GM21576 (cell line): ENCODE measurements around the gene GRID1.
"Not testable (repeated sequence)": the region's sequence is repeated elsewhere in the genome, so short reads cannot be mapped to it uniquely, and the experiment has no call there.

Experiments
- ATAC-seq: cut with Tn5 transposase; IDR thresholded peaks from one replicate; pipeline ENCODE4 v1.9.1; 2021; ENCODE audit warnings: mild to moderate bottlenecking, moderate library complexity; ENCODE audit not compliant: unreplicated experiment

The GRID1 gene

DNA sequence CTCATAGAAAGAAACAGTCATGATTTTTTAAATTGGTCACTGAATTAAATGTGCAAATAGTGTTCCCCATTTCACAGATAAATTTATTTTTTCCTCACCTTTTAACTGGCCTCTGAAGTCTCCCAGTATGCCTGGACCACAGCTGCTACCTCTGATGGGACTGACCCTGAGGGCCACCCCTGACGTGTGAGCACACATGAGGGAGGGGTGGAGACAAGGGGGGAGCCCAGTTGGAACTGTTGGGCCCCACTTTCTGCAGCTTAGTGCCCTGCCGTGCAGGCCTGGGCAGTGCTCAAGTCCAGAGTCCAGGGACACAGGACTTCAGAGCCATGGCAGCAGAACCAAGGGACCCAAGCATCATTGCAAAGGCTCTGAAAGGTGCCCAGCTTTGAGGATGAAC lies 243.9 kb downstream of the GRID1 start:
- no peak for ATAC-seq

DNA sequence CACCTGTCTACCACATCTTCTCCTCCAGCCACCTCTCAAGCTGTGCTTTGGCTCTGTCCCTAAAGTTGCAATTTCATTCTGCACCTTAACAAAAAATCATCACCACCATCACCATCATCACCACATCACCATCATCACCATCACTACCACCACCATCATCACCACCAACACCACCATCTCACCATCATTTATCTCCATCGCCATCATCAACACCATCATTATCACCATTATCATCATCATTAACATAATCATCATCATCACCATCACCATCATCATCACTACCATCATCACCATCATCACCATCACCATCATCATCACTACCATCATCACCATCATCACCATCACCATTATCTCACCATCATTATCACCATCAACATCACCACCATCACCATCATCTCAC lies 245.4 kb downstream of the GRID1 start:
- ATAC-seq: no peak

DNA sequence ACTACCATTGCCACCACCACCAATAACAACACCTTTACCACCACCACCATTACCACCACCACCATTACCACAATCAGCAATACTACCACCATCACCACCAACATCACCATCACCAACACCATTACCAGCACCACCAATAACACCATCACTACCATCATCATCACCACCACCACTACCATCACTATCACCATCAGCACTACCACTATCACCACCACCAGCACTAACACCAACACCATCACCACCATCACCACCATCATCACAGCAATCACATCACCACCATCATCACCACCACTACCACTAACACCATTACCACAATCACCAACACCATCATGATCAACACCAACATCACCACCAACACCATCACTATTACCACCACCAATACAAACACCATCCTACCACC lies 249.5 kb downstream of the GRID1 start:
- ATAC-seq: no peak

DNA sequence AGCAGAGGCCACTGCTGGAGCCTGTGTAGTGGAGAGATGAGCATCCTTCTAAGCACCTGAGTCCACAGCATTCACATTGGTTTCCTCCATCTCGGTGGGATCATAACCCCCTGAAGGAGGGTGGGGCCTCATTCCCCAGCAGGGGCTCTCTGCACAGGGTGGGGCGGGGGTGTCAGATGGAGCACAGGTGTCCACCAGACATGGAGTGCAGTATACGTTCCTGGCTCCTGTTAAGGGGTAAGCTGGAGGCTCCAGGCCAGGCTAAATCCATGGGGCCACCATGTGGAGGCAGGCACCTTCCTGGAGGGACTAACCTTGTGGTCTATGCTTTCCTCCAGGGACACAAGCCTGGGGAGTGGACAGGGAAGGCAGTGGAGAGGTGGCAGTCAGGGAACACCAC lies 252.6 kb downstream of the GRID1 start:
- no peak for ATAC-seq

DNA sequence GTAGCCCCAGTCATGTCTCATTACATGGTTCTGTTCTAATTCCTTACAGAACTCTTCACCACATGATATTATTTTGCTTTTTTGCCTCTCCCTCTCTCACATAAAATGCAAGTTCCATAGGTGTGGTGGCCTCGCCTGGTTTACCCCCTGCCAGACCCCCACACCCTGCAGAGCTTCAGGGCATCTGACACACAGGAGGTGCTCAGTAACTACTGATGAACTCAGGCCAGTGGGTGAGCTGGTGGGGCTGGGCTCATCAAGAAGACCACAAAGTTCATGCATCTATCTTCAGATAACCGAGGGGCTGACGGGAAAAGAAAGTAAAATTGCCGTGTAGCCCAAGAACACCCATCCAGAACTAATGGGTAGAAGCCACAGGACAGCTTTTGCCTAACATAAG lies 253.1 kb downstream of the GRID1 start:
- no peak for ATAC-seq

DNA sequence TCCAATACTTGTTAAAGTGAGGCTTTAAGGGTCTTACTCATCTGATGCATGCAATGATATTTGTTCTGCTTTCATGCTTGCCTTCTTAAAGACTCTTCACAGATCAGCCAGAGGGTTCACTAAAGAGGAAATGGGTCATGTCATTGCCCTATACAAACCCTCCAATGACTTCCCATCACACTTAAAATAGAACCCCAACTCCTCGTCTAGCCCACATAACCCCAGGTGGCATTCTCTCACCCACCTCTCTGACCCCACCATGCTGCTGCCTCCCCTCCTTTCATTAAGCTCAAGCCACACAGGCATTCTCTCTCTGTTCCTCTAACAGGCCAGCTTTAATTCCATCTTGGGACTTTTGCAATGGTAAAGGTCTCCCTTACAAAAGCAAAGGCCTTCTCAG lies 253.6 kb downstream of the GRID1 start:
- ATAC-seq: no peak

DNA sequence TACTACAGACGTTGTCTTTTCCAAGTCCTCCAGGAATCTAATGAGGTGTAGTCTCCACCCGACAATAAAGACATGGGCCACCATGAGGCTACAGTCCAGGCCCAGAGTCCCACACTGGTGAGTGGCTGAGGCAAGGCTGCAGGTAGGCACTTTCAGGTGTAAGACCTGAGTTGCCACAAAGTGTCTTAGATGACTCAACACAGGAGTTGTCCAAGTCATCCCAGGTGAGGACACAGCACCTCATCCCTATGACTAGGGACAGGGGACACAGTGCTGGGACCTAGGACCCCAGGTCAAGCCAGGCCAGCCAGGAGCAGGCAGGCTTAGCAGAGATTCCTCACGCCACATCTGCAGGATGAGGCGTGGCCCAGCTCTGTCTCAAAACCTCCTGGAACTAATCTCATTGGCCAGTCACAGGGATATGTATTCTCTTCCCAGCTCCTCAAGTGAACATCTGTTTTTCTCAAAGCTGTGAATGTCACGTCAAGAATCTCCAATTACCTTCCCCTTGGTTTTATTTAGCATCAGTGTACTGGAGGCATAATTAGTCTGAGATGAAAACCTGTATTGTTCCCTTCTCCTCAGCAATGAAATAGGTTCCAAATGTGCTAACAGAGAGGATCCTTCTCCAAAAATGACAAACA lies 254.6 kb downstream of the GRID1 start:
- ATAC-seq: no peak

DNA sequence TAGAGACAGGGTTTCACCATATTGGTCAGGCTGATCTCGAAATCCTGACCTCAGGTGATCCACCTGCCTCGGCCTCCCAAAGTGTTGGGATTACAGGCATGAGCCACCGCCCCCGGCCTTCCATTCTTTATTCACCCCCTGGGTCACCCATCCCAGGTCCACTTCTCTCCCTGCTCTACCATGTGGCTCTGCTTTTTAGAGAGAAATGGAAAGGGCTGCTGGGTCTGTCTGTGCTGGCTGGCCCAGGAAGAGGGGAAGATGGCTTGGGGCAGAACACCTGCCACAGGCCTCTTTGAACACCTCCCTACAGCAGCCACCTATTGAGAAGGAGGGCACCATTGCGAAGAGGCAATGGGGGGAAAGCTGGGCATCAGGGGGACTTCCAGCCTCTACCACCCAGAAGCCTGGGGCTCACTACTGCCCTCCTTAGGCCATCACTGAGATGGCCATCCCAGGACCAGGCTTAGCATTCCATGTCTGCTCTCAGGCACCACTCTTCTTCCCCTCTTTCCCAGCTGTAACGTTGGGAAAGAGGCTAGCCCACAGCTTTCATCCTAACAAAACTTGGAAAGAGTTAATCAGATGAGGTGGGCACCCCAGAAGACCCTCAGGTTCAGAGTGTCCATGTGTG lies 256.3 kb downstream of the GRID1 start:
- no peak for ATAC-seq

DNA sequence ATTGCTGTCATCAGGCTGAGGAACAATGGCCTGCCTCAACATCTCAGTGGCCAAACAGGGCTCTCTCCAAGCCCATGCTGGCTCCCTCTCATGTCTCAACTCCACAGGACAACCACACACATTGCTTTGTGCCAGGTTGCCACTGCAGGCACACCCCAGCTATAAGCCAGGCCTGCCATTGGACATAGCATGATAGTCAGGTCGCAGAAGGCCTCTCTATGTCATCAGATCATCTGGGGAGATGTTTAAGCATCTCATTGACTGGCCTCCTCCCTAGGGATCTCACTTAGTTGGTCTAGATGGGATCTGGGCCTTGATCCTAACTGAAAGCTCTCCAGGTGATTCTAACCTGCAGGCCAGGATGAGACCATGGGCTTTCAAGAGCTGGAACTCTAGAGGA lies 257.2 kb downstream of the GRID1 start:
- no peak for ATAC-seq

DNA sequence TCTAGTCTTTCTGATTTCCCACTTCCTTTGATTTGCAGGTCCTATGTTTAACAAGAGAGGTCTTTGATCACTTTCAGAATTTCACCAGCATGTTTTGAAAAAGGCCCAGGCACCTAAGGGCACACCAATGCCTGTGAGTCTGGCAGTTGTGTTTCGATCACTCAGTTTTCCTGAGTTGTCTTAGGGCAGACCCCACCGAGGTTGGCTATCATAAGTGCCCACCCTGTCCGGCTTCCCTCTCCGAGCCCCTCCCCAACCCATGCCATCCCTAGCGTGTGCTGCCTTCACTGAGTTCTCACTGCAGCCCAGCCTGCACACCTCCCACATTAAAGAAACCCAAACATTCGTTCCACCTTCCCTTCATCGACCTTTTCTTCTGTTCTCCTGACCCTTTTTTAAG lies 257.9 kb downstream of the GRID1 start:
- ATAC-seq: no peak

DNA sequence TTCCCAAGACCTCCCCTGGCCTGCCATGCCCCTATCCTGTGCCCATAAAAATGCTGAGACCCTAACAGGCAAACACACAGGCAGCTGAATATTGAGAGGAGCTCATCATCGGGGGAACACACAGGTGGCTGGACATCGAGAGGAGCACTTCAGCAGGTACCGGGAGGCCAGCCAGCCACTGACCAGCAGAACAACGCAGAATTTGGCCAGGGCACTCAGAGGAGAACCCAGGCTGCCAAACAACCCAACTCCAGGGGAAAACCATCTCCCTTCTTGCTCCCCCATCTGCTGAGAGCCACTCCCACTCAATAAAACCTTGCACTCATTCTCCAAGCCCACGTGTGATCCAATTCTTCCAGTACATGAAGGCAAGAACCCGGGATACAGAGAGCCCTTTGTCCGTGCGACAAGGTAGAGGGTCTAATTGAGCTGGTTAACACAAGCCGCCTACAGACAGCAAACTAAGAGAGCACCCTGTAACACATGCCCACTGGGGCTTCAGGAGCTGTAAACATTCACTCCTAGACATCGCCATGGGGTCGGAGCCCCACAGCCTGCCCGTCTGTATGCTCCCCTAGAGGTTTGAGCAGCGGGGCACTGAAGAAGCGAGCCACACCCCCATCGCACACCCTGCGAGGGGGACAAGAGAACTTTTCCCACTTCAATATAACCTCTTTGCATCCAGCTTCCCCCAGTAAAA lies 258.8 kb downstream of the GRID1 start:
- not testable (repeated sequence) for ATAC-seq

DNA sequence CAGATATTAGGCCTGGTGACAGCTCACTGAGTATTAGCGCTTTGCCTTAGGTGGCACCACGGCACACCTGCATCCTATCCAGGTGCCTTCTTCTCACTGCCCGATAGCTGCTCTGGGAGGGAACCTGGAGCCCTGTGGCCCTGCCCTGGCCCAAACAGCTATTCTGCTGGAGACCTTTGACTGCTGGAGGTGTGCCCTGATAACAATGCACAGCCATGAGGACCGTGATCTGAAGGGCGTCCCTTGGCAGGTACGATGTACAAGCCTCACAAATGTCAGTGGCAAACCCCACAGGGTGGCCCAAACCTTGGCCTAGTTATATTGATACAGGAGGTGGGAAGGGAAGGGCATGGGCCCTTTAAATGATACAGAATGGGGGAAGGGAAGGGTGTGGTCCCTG lies 259.5 kb downstream of the GRID1 start:
- no peak for ATAC-seq

DNA sequence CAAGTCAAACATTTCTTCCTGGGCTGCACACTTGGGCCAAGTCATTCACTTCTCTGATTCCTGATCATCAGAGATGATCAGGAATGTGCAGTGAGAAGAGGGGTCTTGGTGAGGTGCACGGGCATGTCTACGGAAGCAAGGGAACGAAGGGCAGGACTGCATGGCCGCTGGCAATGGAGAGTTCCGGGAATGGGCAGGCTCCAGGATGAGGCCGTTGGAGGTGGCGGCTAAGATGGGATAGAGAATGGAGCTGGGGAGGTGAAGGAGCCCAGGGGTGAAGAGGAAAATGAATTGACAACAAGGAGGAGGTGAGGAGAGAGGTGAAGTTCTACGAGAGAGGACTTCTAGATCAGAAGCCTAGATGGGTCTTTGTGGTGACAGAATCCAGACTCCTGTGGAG lies 260.0 kb downstream of the GRID1 start:
- no peak for ATAC-seq

DNA sequence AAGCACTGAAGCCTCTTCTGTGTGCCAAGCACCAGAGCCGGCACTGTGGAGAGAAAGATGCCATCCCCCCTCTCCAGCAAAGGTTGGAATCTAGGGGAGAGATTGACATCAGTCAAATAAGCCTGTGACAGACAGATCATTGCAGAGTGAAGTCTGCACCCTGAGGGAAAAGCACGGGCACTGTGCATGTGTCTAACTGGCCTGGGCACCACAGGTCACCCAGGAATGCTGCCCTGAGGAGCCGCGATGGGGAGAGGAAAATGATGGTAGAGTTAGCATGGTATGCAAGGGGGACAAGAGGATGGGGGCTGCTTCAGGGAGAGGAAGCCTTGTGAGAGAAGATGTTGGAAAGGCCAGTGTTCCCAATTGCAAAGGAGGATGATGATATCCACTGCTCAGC lies 261.0 kb downstream of the GRID1 start:
- no peak for ATAC-seq

DNA sequence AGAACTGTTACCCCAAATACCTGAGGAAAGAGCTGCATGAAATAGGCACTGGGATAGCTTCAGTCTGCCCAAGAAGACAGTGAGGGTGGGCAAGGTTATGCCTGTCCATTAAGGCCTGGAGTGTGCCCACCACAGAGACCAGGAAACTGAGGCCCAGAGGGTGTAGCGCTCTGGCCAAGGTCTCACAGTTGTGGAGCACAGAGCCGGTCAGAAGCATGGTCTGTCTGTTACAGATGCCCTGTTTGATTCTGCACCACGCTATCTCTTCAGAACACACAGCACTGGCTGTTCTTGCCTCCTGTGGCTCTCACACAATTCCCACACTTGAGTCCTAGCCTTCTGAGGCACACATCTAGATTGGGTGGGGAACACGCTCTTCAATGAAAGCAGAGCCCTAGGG lies 261.4 kb downstream of the GRID1 start:
- ATAC-seq: no peak

DNA sequence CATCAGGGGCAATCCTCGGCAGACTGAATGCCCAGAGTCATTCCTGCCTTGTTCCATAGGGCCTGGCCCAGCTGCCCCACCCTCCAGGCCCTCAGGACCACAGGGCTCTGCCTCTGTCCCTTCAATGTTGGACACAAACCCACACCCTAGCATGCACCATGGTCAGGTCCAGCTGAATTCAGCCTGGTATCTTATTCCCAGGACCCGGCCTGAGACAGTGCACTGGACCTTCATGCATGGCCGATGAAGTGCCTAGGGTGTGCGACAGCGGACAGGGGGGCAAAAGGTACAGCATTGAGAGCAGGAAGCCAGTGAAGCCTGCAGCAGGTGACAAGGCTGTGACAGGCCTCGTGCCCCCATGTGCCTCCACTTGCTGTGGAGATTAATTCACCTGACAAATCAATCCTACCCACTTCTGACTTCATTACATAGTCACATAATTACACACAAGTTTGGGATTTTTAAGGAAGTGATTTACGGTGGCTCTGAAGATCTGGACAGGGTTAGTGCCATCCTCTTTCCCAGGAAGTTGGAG lies 261.9 kb downstream of the GRID1 start:
- no peak for ATAC-seq

DNA sequence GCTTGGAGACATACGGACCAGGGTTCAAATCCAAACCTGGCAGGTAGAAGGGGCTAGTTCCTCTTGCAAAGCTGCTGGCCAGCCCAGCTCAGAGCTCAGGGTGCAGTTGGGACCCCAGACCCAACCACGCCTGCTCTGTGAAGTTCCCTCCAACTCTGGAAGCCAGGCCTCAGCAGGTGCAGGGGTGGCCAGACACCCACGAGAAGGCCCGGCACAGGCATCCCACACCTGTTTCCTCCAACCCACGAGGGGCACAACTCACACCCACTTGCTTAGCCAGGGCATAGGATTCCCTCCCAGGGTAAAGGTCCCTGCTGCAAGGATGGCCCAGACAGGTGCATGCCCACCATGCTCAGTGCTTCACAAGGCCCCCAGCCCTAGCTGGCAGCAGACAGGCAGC lies 262.4 kb downstream of the GRID1 start:
- ATAC-seq: no peak

DNA sequence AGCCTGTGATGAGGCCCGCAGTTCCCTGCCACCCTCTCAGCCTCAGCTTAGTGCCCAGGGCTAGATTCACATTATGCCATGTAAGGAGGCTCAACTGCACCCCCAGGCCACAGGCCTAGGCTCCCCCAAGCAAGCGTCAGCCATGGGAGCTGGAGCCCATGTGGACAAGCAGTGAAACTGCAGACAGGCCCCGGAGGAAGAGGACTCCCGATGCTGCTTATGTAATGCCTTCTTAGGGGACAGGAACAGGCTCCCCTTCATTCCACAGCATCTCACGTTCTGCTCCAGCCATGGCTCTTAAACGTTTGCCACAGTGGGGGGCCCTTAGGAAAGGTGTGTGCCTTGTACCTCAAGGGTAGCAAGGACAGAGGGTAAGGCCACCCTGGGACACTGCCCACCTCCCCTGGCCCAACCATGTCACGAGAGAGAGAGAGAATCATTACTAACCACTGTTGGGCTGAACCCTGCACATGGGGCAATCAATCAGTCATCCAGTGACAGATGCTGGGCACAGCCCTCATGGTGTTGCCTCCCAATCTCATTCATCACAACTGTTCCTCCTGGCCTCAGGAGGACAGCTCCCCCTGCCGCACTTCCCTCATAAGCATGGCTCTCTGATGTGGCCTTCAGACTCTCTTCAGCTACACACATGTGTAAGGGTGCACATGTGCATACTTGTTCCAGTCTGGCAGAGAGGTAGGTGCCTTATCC lies 263.0 kb downstream of the GRID1 start:
- ATAC-seq: no peak

DNA sequence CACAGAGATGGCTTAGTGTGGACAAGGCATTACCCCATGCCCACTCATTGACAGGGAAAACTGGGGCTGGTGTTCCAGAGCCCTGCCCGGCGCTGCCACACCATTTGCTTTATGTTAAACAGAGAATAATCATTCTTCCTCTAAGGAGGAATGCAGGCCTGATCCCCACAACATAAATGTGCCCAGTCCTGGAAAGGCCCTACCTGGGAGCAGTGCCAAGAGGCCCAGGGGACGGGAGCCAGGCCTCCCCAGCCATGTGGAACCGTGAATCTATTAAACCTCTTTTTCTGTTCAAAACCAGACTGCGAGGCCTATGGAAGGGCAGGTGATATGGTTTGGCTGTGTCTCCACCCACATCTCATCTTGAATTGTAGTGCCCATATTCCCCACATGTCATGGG lies 264.1 kb downstream of the GRID1 start:
- no peak for ATAC-seq

DNA sequence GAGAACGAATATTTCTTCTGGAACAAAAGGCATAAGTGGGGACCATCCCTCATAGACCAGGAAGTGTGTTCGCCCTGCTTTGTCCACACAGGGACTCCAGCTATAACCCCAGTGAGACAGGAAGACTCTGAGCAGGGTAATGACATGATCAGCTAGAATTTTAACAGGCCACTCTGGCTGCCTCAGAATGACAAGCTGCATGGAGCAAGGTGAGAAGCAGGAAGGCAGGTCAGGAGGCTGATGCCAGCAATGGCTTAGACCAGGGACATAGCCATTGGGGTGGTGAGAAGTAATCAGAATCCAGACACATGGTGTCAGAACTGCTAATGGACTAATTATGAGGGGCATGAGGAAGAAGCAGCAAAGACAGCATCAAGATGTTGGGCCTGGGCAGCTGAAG lies 264.6 kb downstream of the GRID1 start:
- no peak for ATAC-seq

DNA sequence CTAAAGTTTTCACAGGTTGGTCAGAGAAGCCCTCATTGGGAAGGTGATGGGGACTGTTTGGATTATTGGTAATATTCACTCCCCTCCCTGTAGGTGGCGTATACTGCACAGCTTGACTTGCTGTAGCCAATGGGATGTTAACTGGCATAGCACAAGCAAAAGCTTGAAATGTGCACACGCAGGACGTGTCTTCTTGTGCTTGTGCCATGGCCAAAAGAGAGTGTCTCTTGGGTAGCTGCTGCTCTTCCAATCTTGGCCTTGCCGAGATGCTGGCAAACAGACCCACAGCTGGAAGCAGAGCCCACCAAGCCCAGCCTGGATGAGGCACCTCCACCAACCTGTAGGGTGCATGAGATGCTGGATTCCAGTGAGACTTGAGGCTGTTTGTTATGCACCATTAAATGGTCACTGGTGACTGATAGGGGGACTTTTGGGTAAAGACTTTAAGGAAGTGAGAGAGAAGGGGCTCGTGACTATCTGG lies 266.0 kb downstream of the GRID1 start:
- ATAC-seq: no peak
